ENCODE measurements around the gene DIO3.

Gene DIO3

DNA sequence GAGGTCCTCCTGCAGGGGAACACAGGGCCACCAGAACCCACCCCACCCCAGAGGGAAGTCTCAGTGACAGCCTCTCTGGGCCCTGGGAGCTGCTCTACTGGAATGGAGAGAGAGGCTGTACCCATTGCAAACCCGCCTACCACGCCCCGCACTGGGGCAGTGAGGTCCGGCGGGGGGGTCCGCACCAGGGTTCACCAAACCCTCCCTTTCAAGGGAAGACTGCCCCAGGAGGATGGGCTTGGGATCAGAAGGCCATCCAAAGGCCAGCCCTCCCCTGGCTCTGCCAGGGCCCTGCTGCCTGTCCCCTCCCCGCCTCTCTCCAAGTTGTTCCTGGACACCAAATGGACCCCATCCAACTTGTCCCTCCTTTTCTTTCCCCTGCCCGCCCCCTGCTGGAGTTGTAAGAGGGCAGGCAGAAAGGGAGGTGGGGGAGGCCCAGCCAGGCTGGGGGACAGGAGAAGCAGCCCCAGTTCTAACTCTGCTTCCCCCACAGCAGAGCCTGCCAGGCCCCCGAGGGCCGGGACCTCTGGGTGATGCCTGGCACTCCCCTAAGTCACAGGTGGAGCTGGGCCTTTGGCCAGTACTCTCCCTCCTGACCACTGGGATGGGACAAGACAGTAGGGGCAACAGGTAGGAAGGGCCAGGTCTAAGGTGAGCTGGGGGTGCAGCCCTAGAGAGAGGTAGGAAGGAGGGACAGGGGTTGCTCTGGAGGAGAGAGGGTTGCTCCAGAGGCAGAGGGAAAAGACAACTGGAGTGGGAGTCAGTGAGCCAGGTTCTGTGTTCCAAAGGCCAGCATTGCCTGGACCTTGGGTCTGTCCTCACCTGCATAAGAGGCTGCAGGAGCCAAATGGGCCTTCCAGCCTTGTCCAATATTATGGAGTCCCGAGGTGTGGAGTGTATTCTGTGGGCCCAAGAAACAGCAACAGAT is 3.2 kb upstream of the DIO3 start:
- Histone ChIP-seq H3K4me3 (ENCODE audit: low read depth in 1 of 2, low read length in 2 of 2) (no peak overlapping the region), H3K4me1 (ENCODE audit: insufficient read depth, low read length) (no peaks in the 10 kb centered on the region), H3K27me3 (ENCODE audit: insufficient read depth, low read length, poor library complexity) (no peaks in the 10 kb centered on the region), H3K36me3 (ENCODE audit: insufficient read depth, low read length) (no peaks in the 10 kb centered on the region), H4K20me1 (ENCODE audit: insufficient read depth, low read length) (no peaks in the 10 kb centered on the region; the same call in 1 of the 2 replicates), H3K4me2 (ENCODE audit: insufficient read depth, low read length) (no peak overlapping the region), H3K9me3 (ENCODE audit: insufficient read depth, low read length, severe bottlenecking) (peaks cover 5% of the 10 kb centered on the region), H3K9ac (ENCODE audit: low read depth, low read length) (no peak overlapping the region), H2AFZ (ENCODE audit: low read depth, low read length) (no peak overlapping the region), H3K79me2 (ENCODE audit: insufficient read depth, low read length) (no peaks in the 10 kb centered on the region), H3K27ac (ENCODE audit: low read length) (no peak overlapping the region)
- no peak for DNase-seq
- no peak for ATAC-seq (ENCODE audit: insufficient read depth, low read depth)
- no peak for TF ChIP-seq EZH2 (IDR thresholded peaks at IDR 0.05; ENCODE audit: borderline replicate concordance, low read depth, low read length, severe bottlenecking)
- TF ChIP-seq, protein P1, sequence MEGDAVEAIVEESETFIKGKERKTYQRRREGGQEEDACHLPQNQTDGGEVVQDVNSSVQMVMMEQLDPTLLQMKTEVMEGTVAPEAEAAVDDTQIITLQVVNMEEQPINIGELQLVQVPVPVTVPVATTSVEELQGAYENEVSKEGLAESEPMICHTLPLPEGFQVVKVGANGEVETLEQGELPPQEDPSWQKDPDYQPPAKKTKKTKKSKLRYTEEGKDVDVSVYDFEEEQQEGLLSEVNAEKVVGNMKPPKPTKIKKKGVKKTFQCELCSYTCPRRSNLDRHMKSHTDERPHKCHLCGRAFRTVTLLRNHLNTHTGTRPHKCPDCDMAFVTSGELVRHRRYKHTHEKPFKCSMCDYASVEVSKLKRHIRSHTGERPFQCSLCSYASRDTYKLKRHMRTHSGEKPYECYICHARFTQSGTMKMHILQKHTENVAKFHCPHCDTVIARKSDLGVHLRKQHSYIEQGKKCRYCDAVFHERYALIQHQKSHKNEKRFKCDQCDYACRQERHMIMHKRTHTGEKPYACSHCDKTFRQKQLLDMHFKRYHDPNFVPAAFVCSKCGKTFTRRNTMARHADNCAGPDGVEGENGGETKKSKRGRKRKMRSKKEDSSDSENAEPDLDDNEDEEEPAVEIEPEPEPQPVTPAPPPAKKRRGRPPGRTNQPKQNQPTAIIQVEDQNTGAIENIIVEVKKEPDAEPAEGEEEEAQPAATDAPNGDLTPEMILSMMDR (IDR thresholded peaks at IDR 0.05; ENCODE audit: borderline replicate concordance, extremely low read depth, low read length, poor library complexity, severe bottlenecking), result peak; percentile 11

DNA sequence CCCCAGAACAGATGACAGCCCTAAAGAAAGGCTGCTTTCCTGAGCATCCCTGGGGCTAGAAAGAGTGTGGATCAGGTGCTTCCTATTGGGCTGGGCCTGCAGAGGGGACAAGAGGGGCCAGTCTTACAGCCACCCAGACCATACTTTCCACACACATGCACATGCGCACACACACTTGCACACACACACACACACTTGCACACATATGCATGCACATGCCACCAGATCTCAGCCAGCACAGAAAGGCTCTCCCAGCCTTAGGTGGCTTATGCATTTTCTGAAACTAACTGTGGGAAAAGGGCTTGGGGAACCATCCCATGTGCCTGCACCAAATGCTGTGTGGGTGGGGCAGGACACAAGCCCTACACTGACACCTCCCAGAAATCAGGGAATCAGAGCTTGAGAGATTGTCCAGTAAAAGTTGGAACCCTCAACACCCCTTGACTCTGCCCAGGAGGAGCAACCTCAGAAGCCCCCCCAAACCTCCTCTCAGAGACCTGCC is 2.5 kb upstream of the DIO3 start:
- no peak for TF ChIP-seq EZH2 (IDR thresholded peaks at IDR 0.05; ENCODE audit: borderline replicate concordance, low read depth, low read length, severe bottlenecking)
- Histone ChIP-seq H3K9ac (ENCODE audit: low read depth, low read length) (no peak overlapping the region), H3K4me2 (ENCODE audit: insufficient read depth, low read length) (no peak overlapping the region), H3K9me3 (ENCODE audit: insufficient read depth, low read length, severe bottlenecking) (peaks cover 5% of the 10 kb centered on the region), H4K20me1 (ENCODE audit: insufficient read depth, low read length) (no peaks in the 10 kb centered on the region; the same call in 1 of the 2 replicates), H3K27ac (ENCODE audit: low read length) (no peak overlapping the region), H3K36me3 (ENCODE audit: insufficient read depth, low read length) (no peaks in the 10 kb centered on the region), H3K79me2 (ENCODE audit: insufficient read depth, low read length) (no peaks in the 10 kb centered on the region), H2AFZ (ENCODE audit: low read depth, low read length) (no peak overlapping the region), H3K4me1 (ENCODE audit: insufficient read depth, low read length) (no peaks in the 10 kb centered on the region), H3K4me3 (ENCODE audit: low read depth in 1 of 2, low read length in 2 of 2) (no peak overlapping the region), H3K27me3 (ENCODE audit: insufficient read depth, low read length, poor library complexity) (no peaks in the 10 kb centered on the region)
- ATAC-seq (ENCODE audit: insufficient read depth, low read depth), result no peak
- no peak for DNase-seq

DNA sequence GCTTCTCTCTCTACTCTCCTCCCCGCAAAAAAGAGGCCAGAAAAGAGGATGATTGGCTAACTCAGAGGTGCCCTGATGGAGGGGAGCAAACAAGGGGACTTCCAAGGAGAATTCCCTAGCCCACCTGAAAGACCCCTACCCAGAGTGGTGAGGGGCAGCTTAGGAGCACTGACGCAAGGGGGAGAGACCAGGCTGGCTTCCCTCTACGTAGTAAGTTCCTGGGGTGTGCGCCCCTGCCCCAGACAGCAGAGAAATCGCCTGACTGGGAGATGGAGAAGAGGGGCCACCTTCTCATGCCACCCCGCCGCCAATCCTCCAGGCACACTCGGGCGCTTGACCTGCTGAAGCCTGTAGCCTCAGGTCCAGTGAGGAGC is 2.1 kb upstream of the DIO3 start:
- Histone ChIP-seq H3K9me3 (ENCODE audit: insufficient read depth, low read length, severe bottlenecking) (peaks cover 5% of the 10 kb centered on the region), H3K36me3 (ENCODE audit: insufficient read depth, low read length) (no peaks in the 10 kb centered on the region), H3K27me3 (ENCODE audit: insufficient read depth, low read length, poor library complexity) (no peaks in the 10 kb centered on the region), H2AFZ (ENCODE audit: low read depth, low read length) (no peak overlapping the region), H3K9ac (ENCODE audit: low read depth, low read length) (no peak overlapping the region), H4K20me1 (ENCODE audit: insufficient read depth, low read length) (no peaks in the 10 kb centered on the region; the same call in 1 of the 2 replicates), H3K4me3 (ENCODE audit: low read depth in 1 of 2, low read length in 2 of 2) (no peak overlapping the region), H3K79me2 (ENCODE audit: insufficient read depth, low read length) (no peaks in the 10 kb centered on the region), H3K4me1 (ENCODE audit: insufficient read depth, low read length) (no peaks in the 10 kb centered on the region), H3K4me2 (ENCODE audit: insufficient read depth, low read length) (no peak overlapping the region), H3K27ac (ENCODE audit: low read length) (no peak overlapping the region)
- TF ChIP-seq, protein P1 (IDR thresholded peaks at IDR 0.05; ENCODE audit: borderline replicate concordance, extremely low read depth, low read length, poor library complexity, severe bottlenecking), result no peak
- ATAC-seq (ENCODE audit: insufficient read depth, low read depth), result no peak
- DNase-seq, result no peak

All from DND-41 (cell line).